H9 (cell line): ENCODE data around the gene LRP1. TPM values are rescaled to one million over a fixed set of nuclear protein-coding genes. Genes with fewer than 3 reads are reported as not detected.

Experiments used
- DNase-seq: peaks from one replicate; pipeline ENCODE4 v3.0.0-alpha.2; 2017
- H2AFZ ChIP-seq: one replicate; pipeline ENCODE4 v1.6.1; 2013; ENCODE audit warnings: mild to moderate bottlenecking, low read length, control low read depth, moderate library complexity
- H2AK5ac ChIP-seq: 2 replicates; pipeline ENCODE4 v1.6.1; 2013; ENCODE audit warnings: low read length, control low read depth, mixed read lengths; ENCODE audit not compliant: insufficient read length
- H2BK120ac ChIP-seq: one replicate; pipeline ENCODE4 v1.6.1; 2013; ENCODE audit warnings: low read depth, mild to moderate bottlenecking, low read length, control low read depth, inconsistent platforms; ENCODE audit not compliant: poor library complexity, severe bottlenecking
- H2BK12ac ChIP-seq: 2 replicates; pipeline ENCODE4 v1.6.1; 2013; ENCODE audit warnings: low read length, control low read depth, mixed read lengths, low read depth; ENCODE audit not compliant: insufficient read length
- H2BK15ac ChIP-seq: 2 replicates; pipeline ENCODE4 v1.6.1; 2013; ENCODE audit warnings: low read depth, low read length, control low read depth
- H2BK20ac ChIP-seq: one replicate; pipeline ENCODE4 v1.6.1; 2013; ENCODE audit warnings: low read depth, mild to moderate bottlenecking, low read length, control low read depth, inconsistent platforms; ENCODE audit not compliant: poor library complexity, severe bottlenecking
- H2BK5ac ChIP-seq: 2 replicates; pipeline ENCODE4 v1.6.1; 2013; ENCODE audit warnings: low read length, control low read depth, mixed read lengths; ENCODE audit not compliant: insufficient read length
- H3K14ac ChIP-seq: 2 replicates; pipeline ENCODE4 v1.6.1; 2013; ENCODE audit warnings: low read length, control low read depth; ENCODE audit not compliant: insufficient read depth
- H3K18ac ChIP-seq: 2 replicates; pipeline ENCODE4 v1.6.1; 2013; ENCODE audit warnings: low read depth, mild to moderate bottlenecking, mixed read lengths, low read length, control low read depth; ENCODE audit not compliant: insufficient read length
- H3K23ac ChIP-seq: 2 replicates; pipeline ENCODE4 v1.6.1; 2013; ENCODE audit warnings: low read length, control low read depth, mixed read lengths, low read depth; ENCODE audit not compliant: insufficient read length
- H3K23me2 ChIP-seq: 2 replicates; pipeline ENCODE4 v1.6.1; 2013; ENCODE audit warnings: low read depth, mild to moderate bottlenecking, mixed read lengths, low read length, control low read depth; ENCODE audit not compliant: insufficient read length, poor library complexity, severe bottlenecking
- H3K27ac ChIP-seq: 2 replicates; pipeline ENCODE4 v1.5.1; 2013; ENCODE audit warnings: low read length, control low read depth, mixed read lengths, low read depth; ENCODE audit not compliant: insufficient read length
- H3K27me3 ChIP-seq: 2 replicates; pipeline ENCODE4 v1.6.1; 2013; ENCODE audit warnings: low read length, control low read depth, inconsistent platforms; ENCODE audit not compliant: insufficient read depth
- H3K4ac ChIP-seq: 2 replicates; pipeline ENCODE4 v1.6.1; 2013; ENCODE audit warnings: low read depth, mild to moderate bottlenecking, control low read depth, inconsistent platforms, low read length, moderate library complexity
- H3K4me1 ChIP-seq: 2 replicates; pipeline ENCODE4 v1.6.1; 2013; ENCODE audit warnings: low read length, control low read depth, inconsistent platforms; ENCODE audit not compliant: insufficient read depth
- H3K4me2 ChIP-seq: 2 replicates; pipeline ENCODE4 v1.6.1; 2013; ENCODE audit warnings: low read length, control low read depth, mixed read lengths; ENCODE audit not compliant: insufficient read length, insufficient read depth
- H3K56ac ChIP-seq: 2 replicates; pipeline ENCODE4 v1.6.1; 2013; ENCODE audit warnings: low read depth, mild to moderate bottlenecking, mixed read lengths, low read length, control low read depth; ENCODE audit not compliant: insufficient read length
- H3K79me1 ChIP-seq: 2 replicates; pipeline ENCODE4 v1.6.1; 2013; ENCODE audit warnings: low read depth, mild to moderate bottlenecking, moderate library complexity, low read length, control low read depth, inconsistent platforms; ENCODE audit not compliant: insufficient read depth, poor library complexity, severe bottlenecking
- H3K79me2 ChIP-seq: 2 replicates; pipeline ENCODE4 v1.6.1; 2013; ENCODE audit warnings: low read length, control low read depth, inconsistent platforms; ENCODE audit not compliant: insufficient read depth
- H3K9ac ChIP-seq: 2 replicates; pipeline ENCODE4 v1.6.1; 2013; ENCODE audit warnings: low read length, control low read depth, mixed read lengths; ENCODE audit not compliant: insufficient read length; ENCODE audit errors: extremely low read depth
- H3K9me3 ChIP-seq: one replicate; pipeline ENCODE4 v1.6.1; 2013; ENCODE audit warnings: low read depth, low read length, inconsistent platforms; ENCODE audit not compliant: control insufficient read depth
- H3T11ph ChIP-seq: one replicate; pipeline ENCODE4 v1.6.1; 2013; ENCODE audit warnings: mild to moderate bottlenecking, low read length, control low read depth, inconsistent platforms
- H4K20me1 ChIP-seq: one replicate; pipeline ENCODE4 v1.6.1; 2013; ENCODE audit not compliant: control insufficient read depth, insufficient read length, insufficient read depth
- H4K5ac ChIP-seq: 2 replicates; pipeline ENCODE4 v1.6.1; 2013; ENCODE audit warnings: low read depth, mild to moderate bottlenecking, mixed read lengths, low read length, control low read depth; ENCODE audit not compliant: insufficient read length
- H4K8ac ChIP-seq: replicated peaks from 2 replicates; pipeline ENCODE4 v1.6.1; 2013; ENCODE audit warnings: low read length, control low read depth, mixed read lengths, low read depth; ENCODE audit not compliant: insufficient read length
- H4K91ac ChIP-seq: 2 replicates; pipeline ENCODE4 v1.6.1; 2013; ENCODE audit warnings: low read depth, mild to moderate bottlenecking, moderate library complexity, mixed read lengths, low read length, control low read depth; ENCODE audit not compliant: insufficient read length
- H3K27ac Mint-ChIP-seq, 3 experiments: 2 replicates in 2 of 3; 3 replicates in 1 of 3; pipeline ENCODE4 v1.8.0; 2020 to 2021; ENCODE audit warnings: mixed read lengths in 3 of 3, mild to moderate bottlenecking in 1 of 3, moderate library complexity in 1 of 3
- H3K27me3 Mint-ChIP-seq: 2 replicates; pipeline ENCODE4 v1.8.0; 2021; ENCODE audit warnings: low read depth, mild to moderate bottlenecking, moderate library complexity, mixed read lengths
- H3K36me3 Mint-ChIP-seq, 3 experiments: 2 replicates in 2 of 3; 3 replicates in 1 of 3; pipeline ENCODE4 v1.8.0; 2020 to 2021; ENCODE audit warnings: low read depth in 3 of 3, mixed read lengths in 3 of 3; ENCODE audit not compliant: insufficient read depth in 1 of 3
- H3K4me1 Mint-ChIP-seq, 2 experiments: 2 replicates each; pipeline ENCODE4 v1.8.0; 2020; ENCODE audit warnings: mixed read lengths in 2 of 2
- H3K4me3 Mint-ChIP-seq, 2 experiments: 2 replicates in 1 of 2; 3 replicates in 1 of 2; pipeline ENCODE4 v1.8.0; 2020 to 2021; ENCODE audit warnings: mild to moderate bottlenecking in 2 of 2, mixed read lengths in 2 of 2, moderate library complexity in 1 of 2
- H3K9me3 Mint-ChIP-seq, 2 experiments: 2 replicates in 1 of 2; 3 replicates in 1 of 2; pipeline ENCODE4 v1.8.0; 2020; ENCODE audit warnings: mild to moderate bottlenecking in 2 of 2, mixed read lengths in 2 of 2, moderate library complexity in 1 of 2
- WGBS: extraction: QIAGEN DNeasy Blood & Tissue Kit; methylation state at CpG from one replicate; pipeline ENCODE4 v1.1.7; 2013; ENCODE audit warnings: missing lambda C conversion rate, low lambda C conversion rate, mixed read lengths; ENCODE audit not compliant: insufficient read length; ENCODE audit errors: extremely low coverage; 5-methylcytosine and 5-hydroxymethylcytosine counted together
- total RNA-seq: library from RNA; stranded (reverse); gene quantifications from 2 replicates; pipeline ENCODE4 v1.2.1, GENCODE V29; 2021
- TF ChIP-seq, protein P1 (sequence below): fragments of 200-600 bp; sonication (generic); conservative IDR thresholded peaks from 3 replicates; pipeline ENCODE4 v1.8.0; 2021; ENCODE audit warnings: antibody characterized with exemption, mild to moderate bottlenecking

LRP1 gene
- total RNA-seq, 1 experiment from 2014 or later = 115 TPM

DNA sequence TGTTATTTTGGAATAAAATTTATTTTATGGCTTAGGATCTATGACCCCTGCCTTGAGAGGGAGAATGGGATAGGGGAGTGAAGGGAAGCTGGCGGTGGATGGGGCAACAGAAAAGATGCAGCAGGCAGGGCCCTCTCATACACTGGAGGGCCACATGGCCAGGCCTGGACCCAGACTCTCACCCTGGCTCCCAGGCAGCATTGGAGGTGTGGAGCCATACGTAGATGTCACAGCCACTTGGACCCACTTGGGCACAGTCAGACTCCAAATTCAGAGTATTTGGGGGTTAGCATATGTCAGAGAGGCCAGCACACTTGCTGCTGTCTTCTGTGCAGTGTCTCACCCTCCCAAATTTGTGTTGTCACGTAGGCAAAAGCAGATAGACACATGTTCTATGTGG, 32.8 kb upstream of the LRP1 start:
- Histone ChIP-seq H3K9me3 (no peaks in the 10 kb centered on the region), H3T11ph (no peak overlapping the region), H3K14ac (no peak overlapping the region), H3K4me2 (no peak overlapping the region), H3K18ac (no peak overlapping the region), H4K91ac (no peak overlapping the region), H3K4me1 (no peaks in the 10 kb centered on the region; the same call in 1 of the 2 replicates), H2BK20ac (no peak overlapping the region), H2BK5ac (no peak overlapping the region), H3K27me3 (no peaks in the 10 kb centered on the region), H3K27ac (no peak overlapping the region), H3K9ac (no peak overlapping the region), H3K79me1 (no peaks in the 10 kb centered on the region), H3K79me2 (no peaks in the 10 kb centered on the region; the same call in 1 of the 2 replicates), H3K23me2 (no peaks in the 10 kb centered on the region), H3K4ac (no peak overlapping the region), H2BK12ac (no peak overlapping the region), H3K23ac (no peak overlapping the region), H2AK5ac (no peak overlapping the region), H4K5ac (no peak overlapping the region), H2BK15ac (no peak overlapping the region), H4K20me1 (no peaks in the 10 kb centered on the region), H4K8ac (no peak overlapping the region), H2BK120ac (no peak overlapping the region), H2AFZ (no peak overlapping the region), H3K56ac (no peak overlapping the region)
- Mint-ChIP-seq H3K36me3 (peaks cover 15 to 82% (median 71%) of the 10 kb centered on the region in 3 experiments), H3K4me3 (no peak overlapping the region), H3K27me3 (no peaks in the 10 kb centered on the region; the same call in 1 of the 2 replicates), H3K4me1 (peaks cover 40 to 49% of the 10 kb centered on the region in 2 experiments), H3K9me3 (no peaks in the 10 kb centered on the region), H3K27ac (peak overlapping the region in 2 of 3 experiments; percentile 79 to 97; a peak in 2 of 7 replicates)
- no CpG with 5 or more reads among the region's 3 CpGs for whole genome bisulfite sequencing
- TF ChIP-seq, protein P1, sequence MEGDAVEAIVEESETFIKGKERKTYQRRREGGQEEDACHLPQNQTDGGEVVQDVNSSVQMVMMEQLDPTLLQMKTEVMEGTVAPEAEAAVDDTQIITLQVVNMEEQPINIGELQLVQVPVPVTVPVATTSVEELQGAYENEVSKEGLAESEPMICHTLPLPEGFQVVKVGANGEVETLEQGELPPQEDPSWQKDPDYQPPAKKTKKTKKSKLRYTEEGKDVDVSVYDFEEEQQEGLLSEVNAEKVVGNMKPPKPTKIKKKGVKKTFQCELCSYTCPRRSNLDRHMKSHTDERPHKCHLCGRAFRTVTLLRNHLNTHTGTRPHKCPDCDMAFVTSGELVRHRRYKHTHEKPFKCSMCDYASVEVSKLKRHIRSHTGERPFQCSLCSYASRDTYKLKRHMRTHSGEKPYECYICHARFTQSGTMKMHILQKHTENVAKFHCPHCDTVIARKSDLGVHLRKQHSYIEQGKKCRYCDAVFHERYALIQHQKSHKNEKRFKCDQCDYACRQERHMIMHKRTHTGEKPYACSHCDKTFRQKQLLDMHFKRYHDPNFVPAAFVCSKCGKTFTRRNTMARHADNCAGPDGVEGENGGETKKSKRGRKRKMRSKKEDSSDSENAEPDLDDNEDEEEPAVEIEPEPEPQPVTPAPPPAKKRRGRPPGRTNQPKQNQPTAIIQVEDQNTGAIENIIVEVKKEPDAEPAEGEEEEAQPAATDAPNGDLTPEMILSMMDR = no peak
- no peak for DNase-seq
